VCaP (cell line): ENCODE data around the gene UGGT1.
"Not testable (repeated sequence)": the region's sequence is repeated elsewhere in the genome, so short reads cannot be mapped to it uniquely, and the experiment has no call there.

Source experiments
- H3K27ac ChIP-seq: fragments of 450-650 bp; 2 replicates; pipeline ENCODE4 v1.5.1; 2017
- TF ChIP-seq, protein P1 (sequence below): fragments of 450-650 bp; conservative IDR thresholded peaks from 2 replicates; pipeline ENCODE4 v1.5.1; 2017; ENCODE audit warnings: mild to moderate bottlenecking, moderate library complexity

Gene UGGT1

DNA sequence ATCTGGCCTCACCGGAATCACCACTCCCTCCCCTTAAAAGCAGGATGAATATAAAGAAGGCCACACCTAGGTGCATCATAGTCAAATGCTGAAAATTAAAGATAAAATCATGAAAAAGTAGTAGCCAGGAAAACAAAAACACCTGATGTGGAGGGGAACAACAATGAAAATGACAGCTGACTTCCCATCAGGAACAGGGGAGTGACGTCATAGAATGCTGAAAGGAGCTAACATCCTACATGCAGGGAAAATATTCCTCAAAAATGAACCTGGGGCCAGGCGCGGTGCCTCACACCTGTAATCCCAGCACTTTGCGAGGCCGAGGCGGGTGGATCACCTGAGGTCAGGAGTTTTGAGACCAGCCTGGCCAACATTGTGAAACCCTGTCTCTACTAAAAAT, 108.1 kb downstream of the UGGT1 start:
- TF ChIP-seq, protein P1, sequence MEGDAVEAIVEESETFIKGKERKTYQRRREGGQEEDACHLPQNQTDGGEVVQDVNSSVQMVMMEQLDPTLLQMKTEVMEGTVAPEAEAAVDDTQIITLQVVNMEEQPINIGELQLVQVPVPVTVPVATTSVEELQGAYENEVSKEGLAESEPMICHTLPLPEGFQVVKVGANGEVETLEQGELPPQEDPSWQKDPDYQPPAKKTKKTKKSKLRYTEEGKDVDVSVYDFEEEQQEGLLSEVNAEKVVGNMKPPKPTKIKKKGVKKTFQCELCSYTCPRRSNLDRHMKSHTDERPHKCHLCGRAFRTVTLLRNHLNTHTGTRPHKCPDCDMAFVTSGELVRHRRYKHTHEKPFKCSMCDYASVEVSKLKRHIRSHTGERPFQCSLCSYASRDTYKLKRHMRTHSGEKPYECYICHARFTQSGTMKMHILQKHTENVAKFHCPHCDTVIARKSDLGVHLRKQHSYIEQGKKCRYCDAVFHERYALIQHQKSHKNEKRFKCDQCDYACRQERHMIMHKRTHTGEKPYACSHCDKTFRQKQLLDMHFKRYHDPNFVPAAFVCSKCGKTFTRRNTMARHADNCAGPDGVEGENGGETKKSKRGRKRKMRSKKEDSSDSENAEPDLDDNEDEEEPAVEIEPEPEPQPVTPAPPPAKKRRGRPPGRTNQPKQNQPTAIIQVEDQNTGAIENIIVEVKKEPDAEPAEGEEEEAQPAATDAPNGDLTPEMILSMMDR = no peak

DNA sequence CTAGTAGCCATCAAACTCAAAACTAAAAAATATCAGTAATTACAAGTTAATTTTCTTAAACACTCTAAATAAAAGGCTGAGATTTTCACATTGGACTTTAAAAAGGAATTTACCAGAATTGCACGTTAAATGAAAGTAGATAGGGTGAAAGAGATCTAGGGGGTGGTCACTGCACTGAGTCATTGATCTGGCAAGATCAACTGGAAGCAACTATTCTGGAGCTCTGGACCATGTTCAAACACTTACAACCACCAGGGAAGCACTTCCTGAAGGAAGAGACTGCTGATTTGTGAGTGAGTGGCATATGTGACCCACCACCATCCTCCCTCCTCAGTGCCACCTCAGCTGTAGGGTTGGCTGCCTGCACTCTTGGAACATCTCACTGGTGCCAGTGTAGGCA, 111.8 kb downstream of the UGGT1 start:
- no peak overlapping the region for H3K27ac ChIP-seq
- TF ChIP-seq, protein P1 = no peak

More for the DNA sequence above, 108.1 kb downstream of the UGGT1 start:
- H3K27ac ChIP-seq = no peak overlapping the region

DNA sequence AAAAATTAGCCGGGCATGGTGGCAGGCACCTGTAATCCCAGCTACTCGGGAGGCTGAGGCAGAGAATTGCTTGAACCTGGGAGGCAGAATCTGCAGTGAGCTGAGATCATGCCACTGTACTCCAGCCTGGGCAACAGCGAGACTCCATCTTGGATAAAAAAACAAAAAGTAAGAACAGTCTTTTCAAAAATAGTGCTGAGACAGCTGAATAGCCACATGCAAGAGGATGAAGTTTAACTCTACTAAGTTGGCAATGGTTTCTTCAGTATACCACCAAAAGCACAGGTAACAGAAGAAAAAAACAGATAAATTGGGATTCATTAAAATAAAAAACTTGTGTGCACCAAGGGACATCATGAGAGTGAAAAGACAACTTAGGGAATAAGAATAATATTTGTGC, 115.2 kb downstream of the UGGT1 start:
- H3K27ac ChIP-seq = no peak overlapping the region
- TF ChIP-seq, protein P1 = no peak

DNA sequence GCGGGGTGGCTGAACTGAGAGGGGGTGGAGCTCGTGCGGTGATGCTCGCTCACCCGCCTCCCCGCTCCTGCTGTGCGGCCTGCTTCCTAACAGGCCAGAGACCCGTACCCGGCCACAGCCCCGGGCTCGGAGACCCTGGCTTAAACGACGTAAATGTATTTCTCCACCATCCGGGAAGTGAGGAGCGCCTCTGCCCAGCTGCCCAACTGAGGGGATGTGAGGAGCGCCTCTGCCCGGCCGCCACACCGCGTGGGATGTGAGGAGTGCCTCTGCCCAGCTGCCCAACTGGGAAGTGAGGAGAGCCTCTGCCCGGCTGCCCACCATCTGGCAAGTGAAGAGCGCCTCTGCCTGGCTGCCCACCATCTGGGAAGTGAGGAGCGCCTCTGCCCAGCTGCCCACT, 117.0 kb downstream of the UGGT1 start:
- no peak overlapping the region for H3K27ac ChIP-seq
- TF ChIP-seq, protein P1 = no peak

DNA sequence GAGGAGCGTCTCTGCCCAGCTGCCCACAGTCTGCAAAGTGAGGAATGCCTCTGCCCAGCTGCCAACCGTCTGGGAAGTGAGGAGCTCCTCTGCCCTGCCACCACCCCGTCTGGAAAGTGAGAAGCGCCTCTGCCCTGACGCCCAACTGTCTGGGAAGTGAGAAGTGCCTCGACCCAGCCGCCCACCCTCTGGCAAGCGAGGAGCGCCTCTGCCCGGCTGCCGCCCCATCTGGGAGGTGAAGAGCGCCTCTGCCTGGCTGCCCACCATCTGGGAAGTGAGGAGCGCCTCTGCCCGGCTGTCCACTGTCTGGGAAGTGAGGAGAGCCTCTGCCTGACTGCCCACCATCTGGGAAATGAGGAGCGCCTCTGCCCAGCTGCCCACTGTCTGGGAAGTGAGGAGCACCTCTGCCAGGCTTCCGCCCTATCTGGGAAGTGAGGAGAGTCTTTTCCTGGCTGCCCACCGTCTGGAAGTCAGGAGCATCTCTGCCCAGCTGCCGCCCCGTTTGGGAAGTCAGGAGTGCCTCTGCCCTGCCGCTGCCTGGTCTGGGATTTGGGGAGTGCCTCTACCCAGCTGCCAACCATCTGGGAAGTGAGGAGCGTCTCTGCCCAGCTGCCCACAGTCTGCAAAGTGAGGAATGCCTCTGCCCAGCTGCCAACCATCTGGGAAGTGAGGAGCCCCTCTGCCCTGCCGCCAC, 117.8 kb downstream of the UGGT1 start:
- H3K27ac ChIP-seq = not testable (repeated sequence)

DNA sequence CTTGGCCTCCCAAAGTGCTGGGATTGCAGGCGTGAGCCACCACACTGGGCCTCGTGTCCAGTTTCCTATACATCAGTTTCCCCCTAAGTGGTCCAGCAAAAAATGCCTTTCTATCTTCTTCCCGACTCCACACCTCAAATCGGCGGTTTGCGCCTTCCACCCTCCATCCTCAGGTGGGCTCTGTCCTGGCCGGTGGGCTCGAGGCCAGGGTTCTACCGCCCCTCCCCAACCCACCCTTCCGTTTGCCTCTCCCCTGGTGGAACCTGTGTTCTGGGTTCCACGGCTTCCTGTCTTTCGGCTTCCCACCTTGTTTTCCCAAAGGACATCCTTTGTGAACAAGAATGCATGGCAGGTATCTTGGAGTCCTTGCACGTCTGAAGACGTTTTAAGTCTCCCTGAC, 123.3 kb downstream of the UGGT1 start:
- H3K27ac ChIP-seq = no peak overlapping the region

DNA sequence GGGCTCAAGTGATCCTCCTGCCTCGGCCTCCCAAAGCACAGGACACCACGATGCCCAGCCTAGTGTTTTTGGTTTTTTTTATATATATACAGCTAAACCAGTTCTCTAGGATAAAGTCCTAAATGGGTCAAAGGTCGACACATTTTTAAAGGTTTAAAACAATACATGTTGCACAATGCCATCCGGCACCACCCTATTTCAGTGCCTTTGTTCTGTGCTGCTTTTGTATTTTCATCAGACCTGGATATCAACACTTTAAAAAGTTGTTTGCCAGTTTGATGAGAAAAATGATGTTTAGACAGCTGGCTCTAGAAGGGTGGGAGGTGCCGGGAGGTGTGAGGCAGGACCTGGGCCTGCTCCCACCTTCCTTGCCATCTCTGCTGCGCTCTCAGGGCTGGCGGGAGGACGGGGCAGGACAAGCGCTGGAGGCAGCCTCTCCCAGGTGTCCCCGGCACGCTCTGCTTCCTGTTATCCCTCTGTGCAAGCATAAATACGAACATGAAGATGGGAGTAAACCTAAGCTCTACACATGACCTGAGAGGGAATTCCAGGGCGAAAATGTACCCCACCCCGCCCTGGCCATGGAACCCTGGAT, 124.0 kb downstream of the UGGT1 start:
- H3K27ac ChIP-seq = no peak overlapping the region
- TF ChIP-seq, protein P1 = no peak

More for the DNA sequence above, 123.3 kb downstream of the UGGT1 start:
- TF ChIP-seq, protein P1 = no peak
